Testis (tissue), 3 donors: ENCODE data around the gene TMEM232. TPM values are rescaled to one million over a fixed set of nuclear protein-coding genes. Genes with fewer than 3 reads are reported as not detected.

Source experiments
- DNase-seq: peaks from one replicate; pipeline ENCODE4 v3.0.0-alpha.2; 2019
- H3K27ac ChIP-seq, 2 donors: fragments of 200-600 bp; sonication (generic); one replicate each; pipeline ENCODE4 v1.5.1; 2019
- H3K27me3 ChIP-seq: fragments of 200-600 bp; sonication (generic); one replicate; pipeline ENCODE4 v1.5.1; 2019
- H3K36me3 ChIP-seq: fragments of 200-600 bp; sonication (generic); one replicate; pipeline ENCODE4 v1.5.1; 2017; ENCODE audit warnings: low read depth; ENCODE audit errors: missing control alignments
- H3K4me1 ChIP-seq: fragments of 200-600 bp; sonication (generic); one replicate; pipeline ENCODE4 v1.5.1; 2019
- H3K4me3 ChIP-seq, 2 donors: fragments of 200-600 bp; sonication (generic); one replicate each; pipeline ENCODE4 v1.5.1; 2017 to 2019
- H3K9me3 ChIP-seq: fragments of 200-600 bp; sonication (generic); one replicate; pipeline ENCODE4 v1.5.1; 2017
- POLR2A ChIP-seq: fragments of 450-650 bp; IDR thresholded peaks from one replicate; pipeline ENCODE4 v1.6.1; 2017; ENCODE audit warnings: antibody characterized with exemption, mild to moderate bottlenecking, moderate library complexity
- WGBS, 2 donors: methylation state at CpG; one replicate each; pipeline ENCODE4 v1.1.5; 2018; 5-methylcytosine and 5-hydroxymethylcytosine counted together
- intact Hi-C: fragments of 100-400 bp; cut with DNase I; formaldehyde crosslinking; loops from one replicate; pipeline ENCODE4 v1.15.1; 2023; ENCODE audit warnings: low total_unique reads
- polyA plus RNA-seq: library from polyadenylated mRNA; stranded (reverse); fragments of 350-450 nt; fragmentation: Illumina TruSeq; extraction: RNeasy Lipid Tissue Mini Kit (QIAGEN cat#74804); gene quantifications from one replicate; pipeline ENCODE4 v1.2.3, GENCODE V29; 2014; ENCODE audit warnings: low read depth, low replicate concordance; ENCODE audit not compliant: insufficient read depth
- total RNA-seq, 2 donors: library from RNA; depleted of rRNA; stranded (reverse); fragments of >200 nt; gene quantifications; one replicate each; pipeline ENCODE4 v1.2.3, GENCODE V29; 2016
- TF ChIP-seq, protein P1 (sequence below), 3 experiments: fragments of 450-650 bp in 2 of 3; fragments of 200-600 bp in 1 of 3; sonication (generic) in 1 of 3; IDR thresholded peaks; one replicate each; pipeline ENCODE4 v1.5.1; 2016 to 2019; ENCODE audit warnings: antibody characterized with exemption in 3 of 3, mild to moderate bottlenecking in 2 of 3, moderate library complexity in 1 of 3

Gene TMEM232
- total and polyA plus RNA-seq, 3 donors from 2014 or later = 28.1 to 42.6 (median 32.0) TPM

DNA sequence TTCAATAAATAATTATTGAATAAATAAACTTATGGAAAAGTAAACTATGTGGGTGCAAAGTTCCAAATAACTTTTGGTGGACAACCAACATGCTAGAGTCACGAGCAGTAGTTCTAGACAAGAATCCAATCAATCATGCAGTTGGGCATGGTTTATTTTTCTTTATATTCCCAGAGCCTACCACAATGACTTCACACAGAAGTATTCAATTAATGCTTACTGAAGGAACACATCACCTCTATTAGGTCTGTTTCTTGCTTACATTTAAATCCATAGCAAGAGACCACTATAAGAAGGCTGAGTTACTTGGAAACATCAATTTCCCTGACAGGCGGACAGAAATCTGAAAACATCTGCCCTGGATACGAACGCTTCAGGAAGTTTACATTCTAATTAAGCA lies 214.2 kb downstream of the TMEM232 start:
- WGBS, 2 donors = 82 to 86% methylated on average over 4 of the region's 4 CpGs
- intact Hi-C loops = no loop called here
- TF ChIP-seq POLR2A = no peak
- TF ChIP-seq, protein P1, sequence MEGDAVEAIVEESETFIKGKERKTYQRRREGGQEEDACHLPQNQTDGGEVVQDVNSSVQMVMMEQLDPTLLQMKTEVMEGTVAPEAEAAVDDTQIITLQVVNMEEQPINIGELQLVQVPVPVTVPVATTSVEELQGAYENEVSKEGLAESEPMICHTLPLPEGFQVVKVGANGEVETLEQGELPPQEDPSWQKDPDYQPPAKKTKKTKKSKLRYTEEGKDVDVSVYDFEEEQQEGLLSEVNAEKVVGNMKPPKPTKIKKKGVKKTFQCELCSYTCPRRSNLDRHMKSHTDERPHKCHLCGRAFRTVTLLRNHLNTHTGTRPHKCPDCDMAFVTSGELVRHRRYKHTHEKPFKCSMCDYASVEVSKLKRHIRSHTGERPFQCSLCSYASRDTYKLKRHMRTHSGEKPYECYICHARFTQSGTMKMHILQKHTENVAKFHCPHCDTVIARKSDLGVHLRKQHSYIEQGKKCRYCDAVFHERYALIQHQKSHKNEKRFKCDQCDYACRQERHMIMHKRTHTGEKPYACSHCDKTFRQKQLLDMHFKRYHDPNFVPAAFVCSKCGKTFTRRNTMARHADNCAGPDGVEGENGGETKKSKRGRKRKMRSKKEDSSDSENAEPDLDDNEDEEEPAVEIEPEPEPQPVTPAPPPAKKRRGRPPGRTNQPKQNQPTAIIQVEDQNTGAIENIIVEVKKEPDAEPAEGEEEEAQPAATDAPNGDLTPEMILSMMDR (IDR thresholded peaks at IDR 0.05) = no peak

DNA sequence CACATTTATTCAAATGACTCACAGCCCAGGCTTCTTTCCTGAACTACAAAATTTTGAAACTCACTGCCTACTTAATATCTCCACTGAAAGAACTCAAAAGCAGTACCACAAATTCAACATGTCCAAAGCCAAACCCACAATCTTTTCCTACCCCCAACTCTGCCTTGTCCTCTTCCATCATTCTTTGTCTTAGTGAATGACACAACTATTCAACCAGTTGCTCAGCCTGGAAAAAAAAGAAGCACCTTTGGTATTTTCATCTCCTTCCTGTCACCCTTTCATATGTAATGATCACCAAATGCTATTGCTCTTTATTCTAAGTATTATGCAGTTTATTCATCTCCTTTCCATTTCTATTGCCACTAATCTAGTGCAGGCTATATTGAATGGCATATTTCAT lies 216.3 kb downstream of the TMEM232 start:
- no peak overlapping the region for H3K27ac ChIP-seq
- no peaks in the 10 kb centered on the region for H3K36me3 ChIP-seq
- H3K4me1 ChIP-seq = no peaks in the 10 kb centered on the region
- intact Hi-C loops = no loop called here
- TF ChIP-seq, protein P1 (IDR thresholded peaks at IDR 0.05) = no peak
- no peak for TF ChIP-seq POLR2A
- no peaks in the 10 kb centered on the region for H3K9me3 ChIP-seq
- H3K4me3 ChIP-seq = no peak overlapping the region
- no peaks in the 10 kb centered on the region for H3K27me3 ChIP-seq
- no peak for DNase-seq

More for the DNA sequence above, 214.2 kb downstream of the TMEM232 start:
- Histone ChIP-seq H3K9me3 (no peaks in the 10 kb centered on the region), H3K4me1 (no peaks in the 10 kb centered on the region), H3K27me3 (no peaks in the 10 kb centered on the region), H3K27ac (no peak overlapping the region), H3K36me3 (no peaks in the 10 kb centered on the region), H3K4me3 (no peak overlapping the region)
- DNase-seq = no peak

- TF ChIP-seq, protein P1 (IDR thresholded peaks at IDR 0.05) = no peak
- no peak for TF ChIP-seq POLR2A
- no peak for DNase-seq
These were observed 218.5 kb downstream of the TMEM232 start for GRCh38 chr5:110507972-110508371.

DNA sequence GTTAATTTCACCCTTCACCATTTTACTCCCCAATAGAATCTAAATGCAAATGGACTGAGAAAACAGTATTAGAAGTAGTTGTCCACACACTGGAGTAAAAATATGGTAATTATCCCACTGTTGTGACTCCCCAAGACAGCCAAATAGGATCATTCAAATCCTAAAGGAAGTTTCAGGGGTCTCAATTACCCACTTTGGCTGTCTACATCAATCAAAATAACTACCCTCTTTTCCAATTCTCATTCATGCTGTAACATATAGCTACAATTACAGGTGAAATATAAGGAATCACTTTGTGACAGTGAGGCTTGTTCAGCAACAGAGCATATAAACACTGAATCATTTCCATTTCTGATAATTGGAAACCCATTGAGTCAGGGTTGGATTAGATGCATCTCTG lies 220.1 kb downstream of the TMEM232 start:
- intact Hi-C loops = no loop called here
- DNase-seq = no peak
- TF ChIP-seq, protein P1 (IDR thresholded peaks at IDR 0.05) = no peak
- TF ChIP-seq POLR2A = no peak

More at GRCh38 chr5:110507972-110508371, 218.5 kb downstream of the TMEM232 start:
- WGBS, 2 donors = 71 to 82% methylated on average over 2 of the region's 2 CpGs
- no peaks in the 10 kb centered on the region for H3K27me3 ChIP-seq
- no peak overlapping the region for H3K27ac ChIP-seq
- no peaks in the 10 kb centered on the region for H3K36me3 ChIP-seq
- no peaks in the 10 kb centered on the region for H3K4me1 ChIP-seq
- H3K4me3 ChIP-seq = no peak overlapping the region
- intact Hi-C loops = no loop called here
- H3K9me3 ChIP-seq = no peaks in the 10 kb centered on the region

GRCh38 chr5:110496276-110496675 lies 230.2 kb downstream of the TMEM232 start:
- H3K4me3 ChIP-seq = no peak overlapping the region
- no peak overlapping the region for H3K27ac ChIP-seq
- DNase-seq = no peak
- TF ChIP-seq POLR2A = no peak
- TF ChIP-seq, protein P1 (IDR thresholded peaks at IDR 0.05) = no peak
- no peaks in the 10 kb centered on the region for H3K9me3 ChIP-seq
- intact Hi-C loops = no loop called here
- no peaks in the 10 kb centered on the region for H3K27me3 ChIP-seq
- no peaks in the 10 kb centered on the region for H3K36me3 ChIP-seq
- 79% methylated on average over 4 of the region's 4 CpGs for WGBS, 2 donors
- H3K4me1 ChIP-seq = no peaks in the 10 kb centered on the region

More for the DNA sequence above, 220.1 kb downstream of the TMEM232 start:
- Histone ChIP-seq H3K36me3 (no peaks in the 10 kb centered on the region), H3K27ac (no peak overlapping the region), H3K27me3 (no peaks in the 10 kb centered on the region), H3K4me3 (no peak overlapping the region), H3K4me1 (no peaks in the 10 kb centered on the region), H3K9me3 (no peaks in the 10 kb centered on the region)
